ENCODE measurements around the gene ATG9A.
A peak's percentile ranks its signal among the peaks of the same experiment; 100 is the strongest.
"Not testable (repeated sequence)": the region's sequence is repeated elsewhere in the genome, so short reads cannot be mapped to it uniquely, and the experiment has no call there.

ATG9A gene

GRCh38 chr2:219210196-219210885, 19.1 kb downstream of the ATG9A start:
- Mint-ChIP-seq H3K4me1 (peaks cover 64% of the 10 kb centered on the region), H3K9me3 (no peaks in the 10 kb centered on the region), H3K27ac (peak overlapping the region; percentile 91), H3K36me3 (peaks cover 44% of the 10 kb centered on the region), H3K27me3 (no peaks in the 10 kb centered on the region), H3K4me3 (no peak overlapping the region)
- CTCF ChIA-PET: interaction anchor here (1.1 to 6.8 kb wide), 2 partner anchors 39 to 45 kb away, joined by 4 to 70 read pairs; partner anchors contain the start of gene SLC23A3
- no peak for DNase-seq

GRCh38 chr2:219209236-219210195, 19.9 kb downstream of the ATG9A start:
- Mint-ChIP-seq H3K4me1 (peaks cover 66% of the 10 kb centered on the region), H3K4me3 (peak overlapping the region; percentile 18), H3K9me3 (peaks cover under 1% of the 10 kb centered on the region), H3K36me3 (peaks cover 40% of the 10 kb centered on the region), H3K27ac (peak overlapping the region; percentile 80), H3K27me3 (no peaks in the 10 kb centered on the region)
- CTCF ChIA-PET: interaction anchor here (0.8 to 6.8 kb wide), 5 partner anchors 16 to 55 kb away, joined by 3 to 70 read pairs (median 4); partner anchors contain the start of genes CNPPD1, NHEJ1 and SLC23A3
- DNase-seq: no peak

GRCh38 chr2:219207884-219208740, 21.3 kb downstream of the ATG9A start:
- H3K36me3 Mint-ChIP-seq: peaks cover 34% of the 10 kb centered on the region
- H3K4me1 Mint-ChIP-seq: peaks cover 66% of the 10 kb centered on the region
- H3K27ac Mint-ChIP-seq: peak overlapping the region; percentile 98
- no peak for DNase-seq
- CTCF ChIA-PET: interaction anchor here (0.7 to 6.8 kb wide), 8 partner anchors 15 to 92 kb away, joined by 3 to 70 read pairs (median 4); partner anchors contain the start of genes NHEJ1 and SLC23A3
- H3K4me3 Mint-ChIP-seq: peak overlapping the region; percentile 87
- peaks cover 2% of the 10 kb centered on the region for H3K9me3 Mint-ChIP-seq
- no peaks in the 10 kb centered on the region for H3K27me3 Mint-ChIP-seq

GRCh38 chr2:219207134-219207883, 22.1 kb downstream of the ATG9A start:
- Mint-ChIP-seq H3K36me3 (peaks cover 35% of the 10 kb centered on the region), H3K4me1 (peaks cover 65% of the 10 kb centered on the region), H3K9me3 (peaks cover 2% of the 10 kb centered on the region), H3K27ac (peak overlapping the region; percentile 98), H3K27me3 (no peaks in the 10 kb centered on the region), H3K4me3 (peak overlapping the region; percentile 87)
- CTCF ChIA-PET: interaction anchor here (0.7 to 6.8 kb wide), 7 partner anchors 31 to 93 kb away, joined by 3 to 70 read pairs (median 7); partner anchors contain the start of genes CNPPD1, NHEJ1 and SLC23A3
- DNase-seq: no peak

- CTCF ChIA-PET: interaction anchor here (0.6 to 1.9 kb wide), 13 partner anchors 10 to 177 kb away, joined by 3 to 12 read pairs (median 5); partner anchors contain the start of genes CNPPD1, GLB1L, NHEJ1 and STK16
- Mint-ChIP-seq H3K27me3 (no peaks in the 10 kb centered on the region), H3K36me3 (peaks cover 32% of the 10 kb centered on the region), H3K9me3 (peaks cover 2% of the 10 kb centered on the region), H3K4me1 (peaks cover 57% of the 10 kb centered on the region), H3K4me3 (peak within 1 kb of the TSS; percentile 87), H3K27ac (peak within 1 kb of the TSS; percentile 98)
- DNase-seq: peak; percentile 95
These were observed 22.9 kb downstream of the ATG9A start, which contains the start of gene ZFAND2B for GRCh38 chr2:219206328-219207133. Gene ZFAND2B (plus strand): TSS chr2:219206782. CDS start chr2:219206988, 206 bp downstream.

- H3K36me3 Mint-ChIP-seq: peaks cover 27% of the 10 kb centered on the region
- H3K27ac Mint-ChIP-seq: peak overlapping the region; percentile 98
- CTCF ChIA-PET: interaction anchor here (0.8 to 1.9 kb wide), 11 partner anchors 10 to 89 kb away, joined by 3 to 12 read pairs (median 6); partner anchors contain the start of genes CNPPD1, GLB1L, NHEJ1 and STK16
- DNase-seq: no peak
- no peaks in the 10 kb centered on the region for H3K27me3 Mint-ChIP-seq
- H3K4me1 Mint-ChIP-seq: peaks cover 53% of the 10 kb centered on the region
- peaks cover 4% of the 10 kb centered on the region for H3K9me3 Mint-ChIP-seq
- H3K4me3 Mint-ChIP-seq: peak overlapping the region; percentile 87
These were observed 23.5 kb downstream of the ATG9A start for GRCh38 chr2:219205981-219206327.

- Mint-ChIP-seq H3K27ac (no peak overlapping the region), H3K4me3 (no peak overlapping the region), H3K27me3 (peaks cover 4% of the 10 kb centered on the region), H3K9me3 (peaks cover 7% of the 10 kb centered on the region), H3K4me1 (peaks cover 53% of the 10 kb centered on the region), H3K36me3 (peaks cover 27% of the 10 kb centered on the region)
- no peak for DNase-seq
- CTCF ChIA-PET: interaction anchor here (1.4 kb wide), 2 partner anchors 33 to 86 kb away, joined by 4 to 12 read pairs; no protein-coding TSS in a partner anchor
These were observed 24.3 kb downstream of the ATG9A start for GRCh38 chr2:219205165-219205538.

- Mint-ChIP-seq H3K27ac (no peak overlapping the region), H3K9me3 (peaks cover 7% of the 10 kb centered on the region), H3K36me3 (peaks cover 23% of the 10 kb centered on the region), H3K4me1 (peaks cover 48% of the 10 kb centered on the region), H3K27me3 (peaks cover 5% of the 10 kb centered on the region), H3K4me3 (no peak overlapping the region)
- no peak for DNase-seq
- CTCF ChIA-PET: interaction anchor here (1.0 to 1.2 kb wide), 2 partner anchors 15 to 90 kb away, joined by 4 read pairs; no protein-coding TSS in a partner anchor
These were observed 24.8 kb downstream of the ATG9A start for GRCh38 chr2:219204425-219205164.

GRCh38 chr2:219201331-219201730, 28.1 kb downstream of the ATG9A start:
- not testable (repeated sequence) for DNase-seq, H3K4me3 Mint-ChIP-seq, H3K36me3 Mint-ChIP-seq, H3K27ac Mint-ChIP-seq, H3K9me3 Mint-ChIP-seq
- H3K4me1 Mint-ChIP-seq: peaks cover 21% of the 10 kb centered on the region
- CTCF ChIA-PET: interaction anchor here (1.4 kb wide), 1 partner anchor 172 kb away, joined by 4 read pairs; no protein-coding TSS in a partner anchor
- H3K27me3 Mint-ChIP-seq: peaks cover 24% of the 10 kb centered on the region

- DNase-seq, H3K9me3 Mint-ChIP-seq, H3K36me3 Mint-ChIP-seq: not testable (repeated sequence)
- CTCF ChIA-PET: interaction anchor here (1.0 to 1.4 kb wide), 2 partner anchors 98 to 171 kb away, joined by 3 to 4 read pairs; no protein-coding TSS in a partner anchor
- peak overlapping the region; percentile 16 for H3K4me3 Mint-ChIP-seq
- peaks cover 30% of the 10 kb centered on the region for H3K27me3 Mint-ChIP-seq
- H3K4me1 Mint-ChIP-seq: peaks cover 14% of the 10 kb centered on the region
- peak overlapping the region; percentile 86 for H3K27ac Mint-ChIP-seq
These were observed 28.7 kb downstream of the ATG9A start for GRCh38 chr2:219200502-219201326.
